ENCODE measurements around the gene LAMA2.

- TF ChIP-seq CTCF (IDR thresholded peaks at IDR 0.05) = no peak
- TF ChIP-seq POLR2A (IDR thresholded peaks at IDR 0.05) = no peak
These were observed 300.3 kb downstream of the LAMA2 start for GRCh38 chr6:129183187-129183591.

Data from right lobe of liver (tissue), 4 donors.